Epithelial cell of esophagus (primary cell): ENCODE measurements around the gene NAA20.

Source experiments
- DNase-seq: peaks from one replicate; pipeline ENCODE4 v3.0.0; 2010; ENCODE audit warnings: low read depth
- H3K4me3 ChIP-seq: 2 replicates; pipeline ENCODE4 v1.5.1; 2011; ENCODE audit warnings: mild to moderate bottlenecking, low read length, control low read depth
- CTCF ChIP-seq: IDR thresholded peaks from 2 replicates; pipeline ENCODE4 v1.5.1; 2011; ENCODE audit warnings: low read depth, mild to moderate bottlenecking, low read length, control low read depth, inconsistent platforms; ENCODE audit not compliant: insufficient read depth; ENCODE audit errors: missing control alignments

The NAA20 gene

GRCh38 chr20:19976595-19977372 is 40.4 kb upstream of the NAA20 start:
- DNase-seq: peak; percentile 78
- TF ChIP-seq CTCF: no peak
- H3K4me3 ChIP-seq: peak overlapping the region; percentile 93

- peak overlapping the region; percentile 93 for H3K4me3 ChIP-seq
- TF ChIP-seq CTCF: no peak
- DNase-seq: peak; percentile 27
These were observed 39.8 kb upstream of the NAA20 start for GRCh38 chr20:19977373-19977770.

- H3K4me3 ChIP-seq: peak overlapping the region; percentile 93
- no peak for TF ChIP-seq CTCF
- no peak for DNase-seq
These were observed 38.5 kb upstream of the NAA20 start for GRCh38 chr20:19978511-19979210.

- TF ChIP-seq CTCF: no peak
- DNase-seq: no peak
These were observed 36.1 kb upstream of the NAA20 start for GRCh38 chr20:19981031-19981451.

DNA sequence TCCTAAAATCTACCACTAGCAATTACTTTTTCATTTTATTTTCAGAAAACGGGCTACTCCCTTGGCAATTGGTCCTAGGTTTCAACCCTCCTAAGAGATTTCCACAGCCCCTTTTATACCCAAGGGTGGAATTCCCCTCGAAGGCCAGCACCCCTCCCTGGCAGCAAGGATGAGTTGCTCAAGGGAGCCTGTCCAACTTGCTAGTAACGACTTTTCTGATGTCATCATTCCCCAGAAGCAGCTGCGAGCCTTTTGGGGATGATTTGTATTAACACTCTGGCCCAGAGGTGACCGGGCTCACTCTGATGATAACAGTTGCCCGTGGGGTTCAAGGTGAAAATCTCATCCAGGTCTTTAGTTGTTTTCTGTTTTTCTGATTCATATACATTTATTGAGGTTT is 30.7 kb upstream of the NAA20 start:
- peak; percentile 56 for DNase-seq
- TF ChIP-seq CTCF: no peak
- no peak overlapping the region for H3K4me3 ChIP-seq

More at GRCh38 chr20:19981031-19981451, 36.1 kb upstream of the NAA20 start:
- H3K4me3 ChIP-seq: no peak overlapping the region

DNA sequence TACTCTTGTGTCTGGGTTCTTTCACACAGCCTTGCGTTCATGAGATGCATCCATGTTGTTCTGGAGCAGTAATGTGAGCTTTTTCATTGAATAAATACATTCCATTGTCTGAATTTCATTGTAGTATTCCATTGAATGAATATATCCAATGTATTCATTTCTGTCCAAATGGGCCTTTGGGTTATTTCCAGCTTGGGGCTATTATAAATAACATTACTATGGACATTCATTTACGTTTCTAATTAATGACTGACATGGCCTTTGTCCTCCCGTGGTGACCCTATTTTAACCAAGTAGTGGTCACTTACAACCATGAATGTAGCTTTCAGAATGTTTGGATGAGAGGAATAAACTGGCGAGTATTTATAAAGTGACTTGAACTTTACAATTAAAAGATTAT is 30.1 kb upstream of the NAA20 start:
- H3K4me3 ChIP-seq: no peak overlapping the region
- no peak for TF ChIP-seq CTCF
- DNase-seq: no peak
